ENCODE data around the gene PPP2R2B. TPM values are rescaled to one million over a fixed set of nuclear protein-coding genes. Genes with fewer than 3 reads are reported as not detected.

PPP2R2B gene
- total RNA-seq, 1 donor from 2014 or later, result 0.12 TPM

- no peak for DNase-seq (ENCODE audit: extremely low read depth, low read depth, low spot score)
Observed at GRCh38 chr5:146707316-146707715, 171.2 kb downstream of the PPP2R2B start.

DNA sequence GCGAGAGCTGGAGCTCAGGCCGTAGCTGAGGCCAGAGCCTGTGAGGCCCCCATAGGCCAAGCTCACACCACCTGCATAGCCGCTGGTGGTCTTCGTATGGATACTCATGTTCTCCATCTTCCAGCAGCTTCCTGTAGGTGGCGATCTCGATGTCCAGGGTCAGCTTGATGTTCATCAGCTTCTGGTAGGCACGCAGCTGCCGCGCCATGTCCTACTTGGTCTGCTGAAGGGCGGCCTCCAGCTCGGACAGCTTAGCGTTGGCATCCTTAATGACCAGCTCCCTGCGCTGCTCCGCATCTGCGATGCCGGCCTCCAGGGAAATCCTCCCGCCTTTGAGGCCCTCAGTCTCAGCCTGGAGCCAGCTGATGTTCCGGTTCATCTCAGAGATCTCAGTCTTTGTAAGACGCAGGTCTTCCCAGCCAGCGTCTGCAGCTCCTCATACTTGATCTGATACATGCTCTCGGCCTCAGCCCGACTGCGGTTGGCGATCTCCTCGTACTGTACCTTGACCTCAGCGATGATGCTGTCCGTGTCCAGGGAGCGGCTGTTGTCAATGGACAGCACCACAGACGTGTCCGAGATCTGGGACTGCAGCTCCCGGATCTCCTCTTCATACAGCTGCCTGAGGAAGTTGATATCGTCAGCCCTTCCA is 172.1 kb downstream of the PPP2R2B start:
- DNase-seq (ENCODE audit: extremely low read depth, low read depth, low spot score), result no peak

DNA sequence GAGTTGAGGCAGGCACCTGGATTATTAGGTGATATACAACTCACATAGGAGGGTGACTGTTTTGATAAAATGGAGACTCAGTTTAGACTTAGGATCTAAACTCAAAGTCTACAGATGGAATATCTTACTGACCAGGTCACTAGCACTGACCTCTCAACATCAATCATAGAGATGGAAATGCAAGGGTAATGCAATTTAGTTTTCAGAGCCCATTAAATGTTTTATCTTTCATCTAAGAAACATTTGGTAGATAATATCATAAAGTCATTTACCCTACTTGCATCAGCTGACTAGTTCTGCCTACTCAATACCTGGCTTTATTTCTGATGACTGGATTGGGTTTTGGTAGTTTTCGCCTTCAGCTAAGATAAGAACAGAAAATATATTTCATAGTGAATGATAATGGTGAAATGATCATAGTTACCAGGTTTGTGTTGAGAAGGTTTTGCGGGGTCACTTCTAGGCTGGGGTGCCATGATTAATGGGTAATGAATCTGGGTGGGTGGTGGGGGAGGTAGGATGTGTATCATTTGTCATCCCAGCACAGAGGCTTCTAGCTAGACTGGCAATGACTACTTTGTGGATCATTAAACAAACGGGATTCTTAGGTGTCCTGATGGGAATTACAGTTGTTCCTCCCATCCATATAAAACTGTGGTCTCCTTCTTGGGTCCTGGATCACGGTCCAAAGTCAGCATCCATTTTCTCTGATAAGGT is 173.4 kb downstream of the PPP2R2B start:
- DNase-seq (ENCODE audit: extremely low read depth, low read depth, low spot score), result no peak

DNA sequence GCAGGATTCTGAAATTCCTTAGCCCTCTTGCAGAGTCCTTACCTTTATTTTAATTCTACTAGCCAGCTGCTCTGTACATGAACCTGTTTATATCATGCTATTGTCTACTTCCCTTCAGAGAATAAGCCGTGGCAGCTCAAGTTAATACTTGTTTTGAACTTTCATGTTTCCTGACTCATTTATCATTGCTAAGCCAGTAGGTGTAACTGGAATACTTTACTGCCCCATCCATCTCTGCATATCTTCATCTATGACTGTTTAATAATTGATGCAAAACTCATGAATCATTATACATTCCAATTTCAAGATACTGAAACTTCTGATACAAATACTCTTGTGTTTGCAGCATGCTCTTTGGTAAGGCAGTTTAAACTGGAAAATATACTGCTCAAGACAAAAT is 174.7 kb downstream of the PPP2R2B start:
- DNase-seq (ENCODE audit: extremely low read depth, low read depth, low spot score), result no peak

DNA sequence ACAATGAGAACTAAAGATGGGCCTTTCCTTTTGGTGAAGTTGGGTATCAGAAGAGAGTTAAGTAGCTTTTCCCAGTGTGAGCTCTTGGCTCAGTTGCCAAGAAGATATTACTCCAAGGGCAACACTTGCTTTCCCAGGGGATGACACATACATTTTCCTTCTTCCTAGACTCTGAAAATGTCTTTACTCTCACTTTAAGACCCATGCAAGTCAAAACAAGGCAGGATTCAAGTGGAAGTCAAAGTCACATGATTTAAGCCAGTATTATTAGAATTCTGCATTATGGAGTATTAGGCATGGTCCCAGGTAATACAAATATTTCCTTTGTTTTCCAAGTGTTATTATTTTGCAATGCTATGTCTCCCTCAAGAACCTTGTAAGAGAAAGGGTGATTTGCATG is 175.1 kb downstream of the PPP2R2B start:
- DNase-seq (ENCODE audit: extremely low read depth, low read depth, low spot score), result no peak

- DNase-seq (ENCODE audit: extremely low read depth, low read depth, low spot score), result no peak
Observed at GRCh38 chr5:146699664-146700418, 178.7 kb downstream of the PPP2R2B start.

- DNase-seq (ENCODE audit: extremely low read depth, low read depth, low spot score), result no peak
Observed at GRCh38 chr5:146699138-146699537, 179.4 kb downstream of the PPP2R2B start.

GRCh38 chr5:146698651-146699050 is 179.9 kb downstream of the PPP2R2B start:
- DNase-seq (ENCODE audit: extremely low read depth, low read depth, low spot score), result no peak

DNA sequence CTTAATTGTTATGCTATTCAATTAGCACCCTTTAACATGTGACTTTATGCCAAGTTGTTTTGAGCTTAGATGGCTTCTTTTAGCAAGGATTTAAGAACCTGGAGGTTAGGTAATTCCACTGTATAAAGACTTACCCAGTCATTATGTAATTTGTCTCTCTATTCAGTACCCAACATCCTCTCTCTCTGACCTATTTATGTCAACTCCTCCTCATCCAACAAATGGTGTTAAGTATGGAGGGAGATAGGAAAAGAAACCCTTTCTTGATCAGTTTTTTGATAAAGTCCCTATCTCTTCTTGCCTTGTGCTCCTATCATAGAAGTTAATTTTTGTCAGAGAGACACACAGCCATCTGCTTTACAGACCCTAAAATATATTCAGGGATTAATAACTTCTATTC is 181.3 kb downstream of the PPP2R2B start:
- no peak for DNase-seq (ENCODE audit: extremely low read depth, low read depth, low spot score)

DNA sequence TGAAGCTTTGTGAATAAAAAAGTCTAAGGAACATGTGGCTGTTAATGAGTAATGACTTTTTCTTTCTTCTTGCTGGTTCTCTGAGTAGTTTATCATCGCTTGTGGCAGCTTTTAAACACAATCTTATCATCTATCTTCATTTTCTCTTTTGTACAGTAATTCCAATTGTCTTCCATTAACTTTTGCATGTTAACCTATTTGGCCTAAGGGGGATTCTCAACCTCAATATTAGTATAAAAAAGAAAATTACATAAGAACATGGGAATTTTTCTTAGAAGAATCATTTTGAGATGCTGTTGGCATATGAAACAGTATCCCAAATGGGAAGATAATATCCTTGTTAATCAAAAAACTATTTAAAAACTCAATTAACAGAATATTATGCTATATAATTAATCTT is 182.9 kb downstream of the PPP2R2B start:
- DNase-seq (ENCODE audit: extremely low read depth, low read depth, low spot score), result no peak

GRCh38 chr5:146690880-146691355 is 187.6 kb downstream of the PPP2R2B start:
- DNase-seq (ENCODE audit: extremely low read depth, low read depth, low spot score), result no peak

- no peak for DNase-seq (ENCODE audit: extremely low read depth, low read depth, low spot score)
Observed at GRCh38 chr5:146687630-146688029, 190.9 kb downstream of the PPP2R2B start.

DNA sequence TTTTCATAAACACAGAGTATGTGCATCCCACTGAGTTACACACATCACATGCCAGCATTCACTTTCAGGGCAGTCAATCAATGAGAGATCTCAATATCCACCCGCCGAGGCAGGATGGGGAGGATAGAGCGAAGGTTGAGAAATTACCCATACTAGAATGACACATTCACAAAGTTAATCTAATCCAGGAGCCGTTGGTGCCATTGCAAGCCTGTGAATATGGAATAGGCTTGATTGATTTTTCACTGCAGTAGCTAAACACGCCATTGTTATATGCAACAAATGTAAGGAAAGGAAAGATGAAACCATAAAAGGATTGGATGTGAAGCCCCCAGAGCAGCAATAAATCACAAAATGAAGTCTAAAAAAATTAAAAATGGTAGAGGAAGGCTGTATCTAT is 194.7 kb downstream of the PPP2R2B start:
- DNase-seq (ENCODE audit: extremely low read depth, low read depth, low spot score), result no peak

DNA sequence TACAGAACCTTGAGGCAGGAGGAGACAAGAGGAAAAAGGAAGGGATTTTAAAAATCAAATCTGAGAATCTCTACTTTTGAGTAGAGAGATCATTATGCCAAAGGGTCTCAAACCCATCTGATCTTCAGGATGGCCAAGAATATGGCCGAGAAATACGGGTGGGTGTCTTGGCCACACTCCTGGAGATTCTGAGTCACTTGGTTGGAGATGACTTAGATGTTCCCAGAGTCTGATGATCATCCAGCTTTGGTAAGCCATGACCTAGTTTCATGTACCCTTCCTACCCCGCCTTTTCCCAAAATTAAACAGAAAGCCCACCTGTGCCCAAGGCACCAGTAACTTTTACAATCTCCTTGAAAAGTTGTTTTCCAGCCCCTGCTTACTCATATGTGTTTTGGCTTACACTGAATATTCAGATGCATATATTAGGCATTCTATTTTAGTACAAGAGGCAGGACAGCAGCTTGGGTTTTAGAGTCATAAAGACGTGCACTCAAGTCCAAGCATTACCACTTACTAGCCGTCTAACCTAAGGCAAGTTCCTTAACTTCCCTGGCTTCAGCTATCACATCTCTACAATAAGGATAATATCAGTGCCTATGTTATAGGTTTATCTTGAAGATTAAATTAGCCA is 195.5 kb downstream of the PPP2R2B start:
- DNase-seq (ENCODE audit: extremely low read depth, low read depth, low spot score), result no peak

DNA sequence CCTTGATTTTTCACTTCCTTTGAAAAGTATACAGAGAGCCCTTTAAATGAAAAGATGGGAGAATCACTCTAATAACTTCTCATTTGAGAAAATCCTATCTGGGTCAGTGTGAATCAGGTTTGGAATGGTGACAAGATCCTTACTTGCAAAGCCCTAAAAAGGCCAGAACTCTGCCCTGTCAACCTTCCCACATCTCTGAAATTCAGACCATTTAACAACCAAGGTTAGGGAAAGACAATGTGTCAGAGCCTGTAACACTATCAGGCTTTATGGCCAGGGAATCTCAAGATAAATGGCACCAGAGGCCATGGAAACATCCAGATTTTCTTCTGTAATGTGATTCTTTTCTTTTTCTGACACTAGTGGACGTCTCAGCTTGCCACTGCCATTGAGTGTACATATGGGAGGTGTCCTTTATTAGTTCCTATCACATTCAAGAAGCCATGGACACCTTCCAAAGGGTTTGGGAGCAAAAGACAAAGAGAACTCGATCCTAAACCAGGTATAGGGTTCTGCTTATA is 196.9 kb downstream of the PPP2R2B start:
- no peak for DNase-seq (ENCODE audit: extremely low read depth, low read depth, low spot score)

- DNase-seq (ENCODE audit: extremely low read depth, low read depth, low spot score), result no peak
Observed at GRCh38 chr5:146680846-146681584, 197.5 kb downstream of the PPP2R2B start.

GRCh38 chr5:146675636-146676035 is 202.9 kb downstream of the PPP2R2B start:
- no peak for DNase-seq (ENCODE audit: extremely low read depth, low read depth, low spot score)

GRCh38 chr5:146672866-146673265 is 205.7 kb downstream of the PPP2R2B start:
- no peak for DNase-seq (ENCODE audit: extremely low read depth, low read depth, low spot score)

DNA sequence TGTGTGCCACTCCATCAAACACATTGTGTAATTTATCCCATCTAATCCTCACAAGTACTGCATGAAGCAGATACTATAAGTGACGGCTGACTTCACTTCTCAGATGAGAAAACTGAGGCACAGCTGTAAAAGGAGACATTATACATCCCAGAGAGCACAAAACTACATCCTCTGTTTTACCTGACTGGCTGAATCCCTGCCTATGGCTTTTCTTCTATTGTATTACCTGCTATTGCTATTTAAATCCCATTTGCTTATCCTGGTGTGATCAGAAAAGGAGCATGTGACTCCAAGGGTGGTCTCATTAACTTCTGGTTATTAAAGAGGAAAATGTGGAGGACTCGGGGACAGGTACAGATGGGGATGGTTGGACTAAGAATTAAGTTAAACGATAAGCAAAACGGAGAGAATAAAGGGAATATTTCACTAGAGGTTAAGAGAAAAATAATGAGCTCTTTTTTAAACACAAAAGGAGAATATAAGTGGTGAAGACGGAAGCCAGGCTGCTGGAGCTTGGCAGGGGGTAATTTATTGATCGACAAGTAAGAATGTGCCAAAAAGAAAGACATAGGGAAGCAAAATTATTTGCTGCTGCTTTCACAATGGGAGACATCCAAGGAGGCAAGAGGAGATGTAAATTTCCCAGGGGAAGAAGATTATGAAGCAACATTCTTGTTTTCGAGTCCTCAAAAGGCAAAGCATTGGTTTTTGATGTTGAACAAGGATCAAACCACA is 206.8 kb downstream of the PPP2R2B start:
- DNase-seq (ENCODE audit: extremely low read depth, low read depth, low spot score), result no peak

- no peak for DNase-seq (ENCODE audit: extremely low read depth, low read depth, low spot score)
Observed at GRCh38 chr5:146669656-146670055, 208.9 kb downstream of the PPP2R2B start.
